Upper lobe of left lung (tissue), 4 donors: Measurements from ENCODE around the gene EIF4G3.

Experiments
- EP300 ChIP-seq, 4 donors: sonication (generic); formaldehyde crosslinking; IDR thresholded peaks; one replicate each; pipeline ENCODE4 v1.5.1; 2017; ENCODE audit warnings: antibody characterized with exemption in 4 of 4, control low read depth in 2 of 4
- POLR2A ChIP-seq, 4 donors: fragments of 450-650 bp; IDR thresholded peaks; one replicate each; pipeline ENCODE4 v1.5.1; 2016 to 2017; ENCODE audit warnings: antibody characterized with exemption in 4 of 4, mild to moderate bottlenecking in 2 of 4
- POLR2AphosphoS5 ChIP-seq, 2 donors: sonication (generic); formaldehyde crosslinking; IDR thresholded peaks; one replicate each; pipeline ENCODE4 v1.5.1; 2017; ENCODE audit warnings: antibody characterized with exemption in 2 of 2
- TF ChIP-seq, protein P1 (sequence below), 6 experiments: fragments of 450-650 bp in 4 of 6; fragments of 200-600 bp in 2 of 6; sonication (generic) in 2 of 6; IDR thresholded peaks; one replicate each; pipeline ENCODE4 v1.5.1; 2016 to 2019; ENCODE audit warnings: antibody characterized with exemption in 6 of 6

DNA sequence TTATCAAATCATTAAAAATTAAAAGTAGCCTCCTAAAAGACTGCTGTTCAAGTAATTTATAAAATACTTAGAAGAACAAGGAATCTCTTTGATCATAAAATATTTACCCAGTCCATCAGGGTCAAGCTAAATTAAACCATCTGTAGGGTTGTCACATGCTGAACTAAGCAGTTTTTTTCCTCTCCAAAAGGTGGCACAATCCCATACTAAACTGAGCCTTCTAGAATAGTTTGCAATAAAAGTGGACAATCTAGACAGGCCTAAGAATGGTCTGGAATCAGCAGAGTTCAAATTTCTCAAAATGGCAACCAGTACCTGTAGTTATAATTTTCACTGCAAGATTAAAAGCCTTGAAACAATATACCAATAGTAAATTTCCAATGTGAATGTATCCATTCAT, 194.8 kb downstream of the EIF4G3 start:
- TF ChIP-seq, protein P1, sequence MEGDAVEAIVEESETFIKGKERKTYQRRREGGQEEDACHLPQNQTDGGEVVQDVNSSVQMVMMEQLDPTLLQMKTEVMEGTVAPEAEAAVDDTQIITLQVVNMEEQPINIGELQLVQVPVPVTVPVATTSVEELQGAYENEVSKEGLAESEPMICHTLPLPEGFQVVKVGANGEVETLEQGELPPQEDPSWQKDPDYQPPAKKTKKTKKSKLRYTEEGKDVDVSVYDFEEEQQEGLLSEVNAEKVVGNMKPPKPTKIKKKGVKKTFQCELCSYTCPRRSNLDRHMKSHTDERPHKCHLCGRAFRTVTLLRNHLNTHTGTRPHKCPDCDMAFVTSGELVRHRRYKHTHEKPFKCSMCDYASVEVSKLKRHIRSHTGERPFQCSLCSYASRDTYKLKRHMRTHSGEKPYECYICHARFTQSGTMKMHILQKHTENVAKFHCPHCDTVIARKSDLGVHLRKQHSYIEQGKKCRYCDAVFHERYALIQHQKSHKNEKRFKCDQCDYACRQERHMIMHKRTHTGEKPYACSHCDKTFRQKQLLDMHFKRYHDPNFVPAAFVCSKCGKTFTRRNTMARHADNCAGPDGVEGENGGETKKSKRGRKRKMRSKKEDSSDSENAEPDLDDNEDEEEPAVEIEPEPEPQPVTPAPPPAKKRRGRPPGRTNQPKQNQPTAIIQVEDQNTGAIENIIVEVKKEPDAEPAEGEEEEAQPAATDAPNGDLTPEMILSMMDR (IDR thresholded peaks at IDR 0.05), result peak in 3 of 6 experiments; percentile 15 to 37 (median 34)
- TF ChIP-seq POLR2A (IDR thresholded peaks at IDR 0.05) (no peak), POLR2AphosphoS5 (IDR thresholded peaks at IDR 0.05) (no peak), EP300 (IDR thresholded peaks at IDR 0.05) (no peak)
